ENCODE measurements around the gene HSD17B2. TPM values are rescaled to one million over a fixed set of nuclear protein-coding genes. Genes with fewer than 3 reads are reported as not detected.

Gene HSD17B2
- total RNA-seq, 1 experiment from 2014 or later = not detected

- no peak overlapping the region for H3K4me3 ChIP-seq (replicated peaks in 1 of 2; ENCODE audit: low read depth in 1 of 2, low read length in 2 of 2)
Observed at GRCh38 chr16:82079892-82080291, 44.8 kb downstream of the HSD17B2 start.

More at GRCh38 chr16:82079892-82080291, 44.8 kb downstream of the HSD17B2 start:
- Histone ChIP-seq H3K79me2 (ENCODE audit: insufficient read depth, low read length) (no peaks in the 10 kb centered on the region), H3K4me1 (ENCODE audit: control insufficient read depth in 1 of 2, insufficient read depth in 2 of 2, low read length in 2 of 2) (peaks cover 0 to 8% of the 10 kb centered on the region in 2 experiments; a peak in 2 of 4 replicates), H3K9me3 (ENCODE audit: control insufficient read depth in 1 of 2, insufficient read depth in 1 of 2, low read depth in 1 of 2, low read length in 2 of 2) (peaks cover 0 to 6% of the 10 kb centered on the region in 2 experiments; a peak in 2 of 4 replicates), H3K9ac (ENCODE audit: low read length) (no peak overlapping the region), H3K36me3 (ENCODE audit: control insufficient read depth in 1 of 2, insufficient read depth in 2 of 2, low read length in 2 of 2) (no peaks in the 10 kb centered on the region), H2AFZ (ENCODE audit: low read depth, low read length, poor library complexity, severe bottlenecking) (no peak overlapping the region), H3K4me2 (ENCODE audit: low read length) (no peak overlapping the region), H3K9me2 (ENCODE audit: insufficient read depth) (no peaks in the 10 kb centered on the region), H3K27me3 (ENCODE audit: insufficient read depth, low read length) (peaks cover 74% of the 10 kb centered on the region), H4K20me1 (ENCODE audit: insufficient read depth) (no peaks in the 10 kb centered on the region), H3K27ac (ENCODE audit: low read depth, low read length) (no peak overlapping the region)
- TF ChIP-seq CBX3 (IDR thresholded peaks at IDR 0.05; ENCODE audit: low read depth) = no peak
- no peak for TF ChIP-seq RAD21 (IDR thresholded peaks at IDR 0.05; ENCODE audit: low read depth)
- TF ChIP-seq CTCF (IDR thresholded peaks at IDR 0.05 in 2 of 3, conservative IDR thresholded peaks at IDR 0.05 in 1 of 3; ENCODE audit: borderline replicate concordance in 1 of 3, insufficient read depth in 1 of 3, low read depth in 2 of 3, low read length in 2 of 3) = no peak
- TF ChIP-seq FOSL1 (IDR thresholded peaks at IDR 0.05; ENCODE audit: low read depth) = no peak
- no peak for TF ChIP-seq SIN3A (IDR thresholded peaks at IDR 0.05; ENCODE audit: low read depth)
- TF ChIP-seq EGR1 (IDR thresholded peaks at IDR 0.05; ENCODE audit: low read depth) = no peak
- no peak for TF ChIP-seq ELF1 (IDR thresholded peaks at IDR 0.05; ENCODE audit: borderline replicate concordance, low read depth)
- TF ChIP-seq POLR2A (IDR thresholded peaks at IDR 0.05; ENCODE audit: borderline replicate concordance, extremely low read depth, insufficient read depth, insufficient read length) = no peak
- TF ChIP-seq TCF7L2 (IDR thresholded peaks at IDR 0.05; ENCODE audit: borderline replicate concordance, extremely low read depth, insufficient read depth, insufficient read length) = no peak
- no peak for TF ChIP-seq ZBTB33 (IDR thresholded peaks at IDR 0.05; ENCODE audit: extremely low read depth, insufficient replicate concordance, low read length)
- TF ChIP-seq CEBPB (IDR thresholded peaks at IDR 0.05; ENCODE audit: low read depth) = no peak
- no peak for TF ChIP-seq REST (IDR thresholded peaks at IDR 0.05; ENCODE audit: low read depth)
- TF ChIP-seq SRF (IDR thresholded peaks at IDR 0.05; ENCODE audit: low read depth) = no peak
- no peak for TF ChIP-seq MAX (IDR thresholded peaks at IDR 0.05)
- no peak for TF ChIP-seq YY1 (IDR thresholded peaks at IDR 0.05; ENCODE audit: extremely low read depth, insufficient replicate concordance, low read depth, low read length)
- no peak for TF ChIP-seq ZNF274 (IDR thresholded peaks at IDR 0.05; ENCODE audit: low read depth, low read length)
- TF ChIP-seq POLR2AphosphoS5 (IDR thresholded peaks at IDR 0.05; ENCODE audit: low read depth, low read length) = no peak
- no peak for TF ChIP-seq ATF3 (IDR thresholded peaks at IDR 0.05)
- TF ChIP-seq EZH2 (IDR thresholded peaks at IDR 0.05) = no peak
- TF ChIP-seq EZH2phosphoT487 (IDR thresholded peaks at IDR 0.05; ENCODE audit: borderline replicate concordance) = no peak
- ChIA-PET POLR2A (no interaction called here), CTCF (interaction anchor here (2.5 kb wide), 1 partner anchor 18 kb away, joined by 8 read pairs; no protein-coding TSS in a partner anchor), RAD21 (ENCODE audit: low non-redundant PET in 1 of 2, low total read pairs in 2 of 2, uncharacterized antibody in 2 of 2, unreplicated experiment in 2 of 2) (no interaction called here)
- BruUV-seq (replicated peaks) = no TSS peak
- no peak for ATAC-seq
- intact Hi-C loops (cut with micrococcal nuclease) = no loop called here
- DNase-seq (ENCODE audit: low read depth, low spot score) = no peak
